HepG2 (cell line): ENCODE data around the gene RASA3. TPM values are rescaled to one million over a fixed set of nuclear protein-coding genes. Genes with fewer than 3 reads are reported as not detected.

Experiments
- ATAC-seq: fragments of 200-7000 bp; cut with Tn5 transposase; 3 replicates; pipeline ENCODE4 v1.9.1; 2020; ENCODE audit warnings: mild to moderate bottlenecking, moderate library complexity
- BruUV-seq: library from RNA; stranded (reverse); fragments of 400-500 nt; replicated peaks from 2 replicates; lab custom pipeline; 2021; lab: Mats Ljungman, UMichigan
- CTCF ChIA-PET: fragments of 300-600 bp; formaldehyde crosslinking; extraction: SDS; loops from one replicate; lab custom pipeline; 2021; ENCODE audit warnings: low total read pairs, inconsistent platforms, low intra/inter-chr PET ratio; lab: Yijun Ruan, JAX
- POLR2A ChIA-PET: fragments of 350-600 bp; sonication (Branson Sonifier 250); formaldehyde crosslinking; loops from one replicate; lab custom pipeline; 2020; ENCODE audit warnings: antibody characterized with exemption, inconsistent platforms; lab: Yijun Ruan, JAX
- DNase-seq: peaks from one replicate; pipeline ENCODE4 v3.0.0-alpha.2; 2015; ENCODE audit warnings: low spot score
- FAIRE-seq: peaks from 3 replicates; lab custom pipeline; 2011; peaks lifted over from hg19 to GRCh38; lab: Jason Lieb, UNC
- H2AFZ ChIP-seq: one replicate; pipeline ENCODE4 v1.6.1; 2011; ENCODE audit warnings: low read length, inconsistent platforms
- H3K27ac ChIP-seq: fragments of 300-600 bp; 3 replicates; pipeline ENCODE4 v1.8.0; 2011; ENCODE audit warnings: mixed run types, mild to moderate bottlenecking, mixed read lengths, low read length, inconsistent platforms; ENCODE audit not compliant: insufficient read depth; ENCODE audit errors: extremely low read length
- H3K27me3 ChIP-seq, 2 experiments: fragments of 200-600 bp in 1 of 2; 2 replicates in 1 of 2; 3 replicates in 1 of 2; pipeline versions ENCODE4 v1.6.0 to v1.8.0; 2011; ENCODE audit warnings: low read length in 2 of 2, mild to moderate bottlenecking in 2 of 2, moderate library complexity in 2 of 2, inconsistent platforms in 1 of 2; ENCODE audit not compliant: insufficient read depth in 2 of 2, control insufficient read depth in 1 of 2
- H3K36me3 ChIP-seq, 2 experiments: fragments of 200-600 bp in 1 of 2; replicated peaks in 1 of 2; 2 replicates in 1 of 2; 3 replicates in 1 of 2; pipeline versions ENCODE4 v1.5.1 to v1.8.0; 2011; ENCODE audit warnings: low read length in 2 of 2, inconsistent platforms in 1 of 2; ENCODE audit not compliant: insufficient read depth in 2 of 2, control insufficient read depth in 1 of 2
- H3K4me1 ChIP-seq: 2 replicates; pipeline ENCODE4 v1.5.1; 2012; ENCODE audit warnings: low read length, inconsistent platforms; ENCODE audit not compliant: insufficient read depth
- H3K4me2 ChIP-seq: 2 replicates; pipeline ENCODE4 v1.6.0; 2011; ENCODE audit warnings: low read depth, low read length, inconsistent platforms
- H3K4me3 ChIP-seq, 3 experiments: fragments of 200-600 bp in 1 of 3; sonication (generic), shearing (Covaris generic) in 1 of 3; replicated peaks in 1 of 3; 2 replicates each; pipeline ENCODE4 v1.5.1; 2011 to 2016; ENCODE audit warnings: low read length in 3 of 3, inconsistent platforms in 2 of 3, low read depth in 2 of 3, mild to moderate bottlenecking in 2 of 3, control low read depth in 1 of 3, mixed read lengths in 1 of 3; ENCODE audit not compliant: insufficient read depth in 1 of 3
- H3K79me2 ChIP-seq: one replicate; pipeline ENCODE4 v1.6.1; 2011; ENCODE audit warnings: low read length, inconsistent platforms; ENCODE audit not compliant: insufficient read depth
- H3K9ac ChIP-seq: 2 replicates; pipeline ENCODE4 v1.6.0; 2011; ENCODE audit warnings: mild to moderate bottlenecking, low read depth, low read length, inconsistent platforms; ENCODE audit not compliant: insufficient read depth
- H3K9me3 ChIP-seq: 2 replicates; pipeline ENCODE4 v1.5.1; 2012; ENCODE audit warnings: mild to moderate bottlenecking, low read length
- H4K20me1 ChIP-seq: 2 replicates; pipeline ENCODE4 v1.6.0; 2011; ENCODE audit warnings: inconsistent platforms, mild to moderate bottlenecking, low read length, moderate library complexity; ENCODE audit not compliant: insufficient read depth
- BORCS8-MEF2B ChIP-seq: sonication (generic); formaldehyde crosslinking; IDR thresholded peaks from 2 replicates; pipeline ENCODE4 v1.8.0; 2022; ENCODE audit warnings: mild to moderate bottlenecking, missing genetic modification reagents
- CEBPZ ChIP-seq: IDR thresholded peaks from 2 replicates; pipeline ENCODE4 v1.6.1; 2012; ENCODE audit warnings: low read length, improper control_type of control experiment
- GMEB1 ChIP-seq: sonication (generic); formaldehyde crosslinking; IDR thresholded peaks from 2 replicates; pipeline ENCODE4 v1.5.1; 2020; ENCODE audit warnings: missing genetic modification reagents, mild to moderate bottlenecking, borderline replicate concordance
- HMGA1 ChIP-seq: sonication (generic); formaldehyde crosslinking; conservative IDR thresholded peaks from 2 replicates; pipeline ENCODE4 v1.4.0; 2020; ENCODE audit warnings: missing genetic modification reagents
- IKZF5 ChIP-seq: IDR thresholded peaks from 2 replicates; pipeline ENCODE4 v1.6.1; 2018; ENCODE audit warnings: missing genetic modification reagents, mild to moderate bottlenecking, missing compliant biosample characterization
- MXI1 ChIP-seq: IDR thresholded peaks from 3 replicates; pipeline ENCODE4 v1.6.1; 2012; ENCODE audit warnings: low read depth, low read length, inconsistent platforms, borderline replicate concordance
- NR2C2 ChIP-seq: sonication (generic); formaldehyde crosslinking; IDR thresholded peaks from 2 replicates; pipeline ENCODE4 v1.4.0; 2020; ENCODE audit warnings: missing genetic modification reagents, mild to moderate bottlenecking, moderate library complexity, borderline replicate concordance
- PCBP2 ChIP-seq: fragments of 200-400 bp; formaldehyde crosslinking; optimal IDR thresholded peaks from 2 replicates; pipeline ENCODE3; 2018; ENCODE audit warnings: low read length, low read depth; ENCODE audit not compliant: poor library complexity, severe bottlenecking
- PHB2 ChIP-seq: fragments of 450-650 bp; IDR thresholded peaks from 2 replicates; pipeline ENCODE4 v1.6.1; 2018; ENCODE audit not compliant: partially characterized antibody
- ZGPAT ChIP-seq: IDR thresholded peaks from 2 replicates; pipeline ENCODE4 v1.6.1; 2016; ENCODE audit warnings: mild to moderate bottlenecking
- ZNF33A ChIP-seq: sonication (generic); formaldehyde crosslinking; IDR thresholded peaks from 2 replicates; pipeline ENCODE4 v1.5.1; 2020; ENCODE audit warnings: missing genetic modification reagents, mild to moderate bottlenecking, moderate library complexity, borderline replicate concordance
- ZNF713 ChIP-seq: sonication (generic); formaldehyde crosslinking; IDR thresholded peaks from 2 replicates; pipeline ENCODE4 v1.4.0; 2020; ENCODE audit warnings: mild to moderate bottlenecking, missing genetic modification reagents
- WGBS: methylation state at CpG from one replicate; pipeline ENCODE4 v1.1.6; 2017; ENCODE audit warnings: low lambda C conversion rate; 5-methylcytosine and 5-hydroxymethylcytosine counted together
- in situ Hi-C: cut with HindIII; loops from 2 replicates; pipeline ENCODE4 v1.10.0; 2017; ENCODE audit warnings: low pct_unique_long_range_greater_than_20kb; ENCODE audit not compliant: extremely low pct_ligation_motif_present
- intact Hi-C: fragments of 100-400 bp; cut with micrococcal nuclease; formaldehyde crosslinking; loops from one replicate; pipeline ENCODE4 v1.10.0; 2022; ENCODE audit not compliant: unreplicated experiment
- polyA plus RNA-seq, 8 experiments: library from polyadenylated mRNA; depleted of rRNA in 3 of 8; stranded (reverse) in 7 of 8; unstranded in 1 of 8; fragments of >200 nt; fragmentation: Illumina TruSeq in 4 of 8; extraction: Trizol in 4 of 8; gene quantifications; 2 replicates each; pipeline versions ENCODE4 v1.2.1 to v1.2.3, GENCODE V29; 2011 to 2016; ENCODE audit warnings: low read depth in 4 of 8, missing spikeins in 1 of 8, mixed read lengths in 1 of 8; ENCODE audit not compliant: insufficient read depth in 1 of 8
- total RNA-seq, 5 experiments: library from RNA; depleted of rRNA; stranded (reverse); fragments of >200 nt; fragmentation: Illumina TruSeq; extraction: Trizol; gene quantifications; 2 replicates each; pipeline ENCODE4 v1.2.3, GENCODE V29; 2016; ENCODE audit warnings: low read depth in 1 of 5

RASA3 gene
- total and polyA plus RNA-seq, 2 of the 13 experiments (the other 11 are each of a cell fraction or from before 2014, with no cell fraction given): 0.05 TPM; not detected in 1

- ChIA-PET POLR2A (no interaction called here), CTCF (no interaction called here)
- Histone ChIP-seq H3K79me2 (no peaks in the 10 kb centered on the region), H3K36me3 (no peaks in the 10 kb centered on the region), H3K27ac (no peak overlapping the region), H3K9ac (no peak overlapping the region), H4K20me1 (no peaks in the 10 kb centered on the region), H3K27me3 (peaks cover 10 to 48% of the 10 kb centered on the region in 2 experiments; a peak in 3 of 5 replicates), H2AFZ (no peak overlapping the region), H3K4me3 (no peak overlapping the region), H3K9me3 (no peaks in the 10 kb centered on the region), H3K4me1 (no peaks in the 10 kb centered on the region), H3K4me2 (no peak overlapping the region)
- no peak for ATAC-seq
- intact Hi-C loops (no loop called here), in situ Hi-C loops (no loop called here)
- FAIRE-seq: no peak
- no peak for DNase-seq
- 41% methylated on average over 21 of the region's 26 CpGs for WGBS
- BruUV-seq: no TSS peak
- no peak for TF ChIP-seq HMGA1 (CRISPR knock-in tag)
- TF ChIP-seq PHB2: no peak
- no peak for TF ChIP-seq ZNF33A (CRISPR knock-in tag)
- TF ChIP-seq PCBP2: no peak
- no peak for TF ChIP-seq IKZF5
- TF ChIP-seq BORCS8-MEF2B: no peak
- no peak for TF ChIP-seq MXI1
- no peak for TF ChIP-seq ZGPAT (CRISPR knock-in tag)
- TF ChIP-seq NR2C2: no peak
- no peak for TF ChIP-seq CEBPZ
- no peak for TF ChIP-seq ZNF713
- TF ChIP-seq GMEB1 (CRISPR knock-in tag): no peak
These were observed 132.0 kb downstream of the RASA3 start for GRCh38 chr13:114000151-114001040.
